H9 (cell line): ENCODE data around the gene DLK2. TPM values are rescaled to one million over a fixed set of nuclear protein-coding genes. Genes with fewer than 3 reads are reported as not detected.

Source experiments
- DNase-seq: peaks from one replicate; pipeline ENCODE4 v3.0.0-alpha.2; 2017
- H2AFZ ChIP-seq: one replicate; pipeline ENCODE4 v1.6.1; 2013; ENCODE audit warnings: mild to moderate bottlenecking, low read length, control low read depth, moderate library complexity
- H2AK5ac ChIP-seq: 2 replicates; pipeline ENCODE4 v1.6.1; 2013; ENCODE audit warnings: low read length, control low read depth, mixed read lengths; ENCODE audit not compliant: insufficient read length
- H2BK120ac ChIP-seq: one replicate; pipeline ENCODE4 v1.6.1; 2013; ENCODE audit warnings: low read depth, mild to moderate bottlenecking, low read length, control low read depth, inconsistent platforms; ENCODE audit not compliant: poor library complexity, severe bottlenecking
- H2BK12ac ChIP-seq: 2 replicates; pipeline ENCODE4 v1.6.1; 2013; ENCODE audit warnings: low read length, control low read depth, mixed read lengths, low read depth; ENCODE audit not compliant: insufficient read length
- H2BK15ac ChIP-seq: 2 replicates; pipeline ENCODE4 v1.6.1; 2013; ENCODE audit warnings: low read depth, low read length, control low read depth
- H2BK20ac ChIP-seq: one replicate; pipeline ENCODE4 v1.6.1; 2013; ENCODE audit warnings: low read depth, mild to moderate bottlenecking, low read length, control low read depth, inconsistent platforms; ENCODE audit not compliant: poor library complexity, severe bottlenecking
- H2BK5ac ChIP-seq: 2 replicates; pipeline ENCODE4 v1.6.1; 2013; ENCODE audit warnings: low read length, control low read depth, mixed read lengths; ENCODE audit not compliant: insufficient read length
- H3K14ac ChIP-seq: 2 replicates; pipeline ENCODE4 v1.6.1; 2013; ENCODE audit warnings: low read length, control low read depth; ENCODE audit not compliant: insufficient read depth
- H3K18ac ChIP-seq: 2 replicates; pipeline ENCODE4 v1.6.1; 2013; ENCODE audit warnings: low read depth, mild to moderate bottlenecking, mixed read lengths, low read length, control low read depth; ENCODE audit not compliant: insufficient read length
- H3K23ac ChIP-seq: 2 replicates; pipeline ENCODE4 v1.6.1; 2013; ENCODE audit warnings: low read length, control low read depth, mixed read lengths, low read depth; ENCODE audit not compliant: insufficient read length
- H3K23me2 ChIP-seq: 2 replicates; pipeline ENCODE4 v1.6.1; 2013; ENCODE audit warnings: low read depth, mild to moderate bottlenecking, mixed read lengths, low read length, control low read depth; ENCODE audit not compliant: insufficient read length, poor library complexity, severe bottlenecking
- H3K27ac ChIP-seq: 2 replicates; pipeline ENCODE4 v1.5.1; 2013; ENCODE audit warnings: low read length, control low read depth, mixed read lengths, low read depth; ENCODE audit not compliant: insufficient read length
- H3K27me3 ChIP-seq: 2 replicates; pipeline ENCODE4 v1.6.1; 2013; ENCODE audit warnings: low read length, control low read depth, inconsistent platforms; ENCODE audit not compliant: insufficient read depth
- H3K4ac ChIP-seq: 2 replicates; pipeline ENCODE4 v1.6.1; 2013; ENCODE audit warnings: low read depth, mild to moderate bottlenecking, control low read depth, inconsistent platforms, low read length, moderate library complexity
- H3K4me1 ChIP-seq: 2 replicates; pipeline ENCODE4 v1.6.1; 2013; ENCODE audit warnings: low read length, control low read depth, inconsistent platforms; ENCODE audit not compliant: insufficient read depth
- H3K4me2 ChIP-seq: 2 replicates; pipeline ENCODE4 v1.6.1; 2013; ENCODE audit warnings: low read length, control low read depth, mixed read lengths; ENCODE audit not compliant: insufficient read length, insufficient read depth
- H3K56ac ChIP-seq: 2 replicates; pipeline ENCODE4 v1.6.1; 2013; ENCODE audit warnings: low read depth, mild to moderate bottlenecking, mixed read lengths, low read length, control low read depth; ENCODE audit not compliant: insufficient read length
- H3K79me1 ChIP-seq: 2 replicates; pipeline ENCODE4 v1.6.1; 2013; ENCODE audit warnings: low read depth, mild to moderate bottlenecking, moderate library complexity, low read length, control low read depth, inconsistent platforms; ENCODE audit not compliant: insufficient read depth, poor library complexity, severe bottlenecking
- H3K79me2 ChIP-seq: 2 replicates; pipeline ENCODE4 v1.6.1; 2013; ENCODE audit warnings: low read length, control low read depth, inconsistent platforms; ENCODE audit not compliant: insufficient read depth
- H3K9ac ChIP-seq: 2 replicates; pipeline ENCODE4 v1.6.1; 2013; ENCODE audit warnings: low read length, control low read depth, mixed read lengths; ENCODE audit not compliant: insufficient read length; ENCODE audit errors: extremely low read depth
- H3K9me3 ChIP-seq: one replicate; pipeline ENCODE4 v1.6.1; 2013; ENCODE audit warnings: low read depth, low read length, inconsistent platforms; ENCODE audit not compliant: control insufficient read depth
- H3T11ph ChIP-seq: one replicate; pipeline ENCODE4 v1.6.1; 2013; ENCODE audit warnings: mild to moderate bottlenecking, low read length, control low read depth, inconsistent platforms
- H4K20me1 ChIP-seq: one replicate; pipeline ENCODE4 v1.6.1; 2013; ENCODE audit not compliant: control insufficient read depth, insufficient read length, insufficient read depth
- H4K5ac ChIP-seq: 2 replicates; pipeline ENCODE4 v1.6.1; 2013; ENCODE audit warnings: low read depth, mild to moderate bottlenecking, mixed read lengths, low read length, control low read depth; ENCODE audit not compliant: insufficient read length
- H4K8ac ChIP-seq: replicated peaks from 2 replicates; pipeline ENCODE4 v1.6.1; 2013; ENCODE audit warnings: low read length, control low read depth, mixed read lengths, low read depth; ENCODE audit not compliant: insufficient read length
- H4K91ac ChIP-seq: 2 replicates; pipeline ENCODE4 v1.6.1; 2013; ENCODE audit warnings: low read depth, mild to moderate bottlenecking, moderate library complexity, mixed read lengths, low read length, control low read depth; ENCODE audit not compliant: insufficient read length
- H3K27ac Mint-ChIP-seq, 3 experiments: 2 replicates in 2 of 3; 3 replicates in 1 of 3; pipeline ENCODE4 v1.8.0; 2020 to 2021; ENCODE audit warnings: mixed read lengths in 3 of 3, mild to moderate bottlenecking in 1 of 3, moderate library complexity in 1 of 3
- H3K27me3 Mint-ChIP-seq: 2 replicates; pipeline ENCODE4 v1.8.0; 2021; ENCODE audit warnings: low read depth, mild to moderate bottlenecking, moderate library complexity, mixed read lengths
- H3K36me3 Mint-ChIP-seq, 3 experiments: 2 replicates in 2 of 3; 3 replicates in 1 of 3; pipeline ENCODE4 v1.8.0; 2020 to 2021; ENCODE audit warnings: low read depth in 3 of 3, mixed read lengths in 3 of 3; ENCODE audit not compliant: insufficient read depth in 1 of 3
- H3K4me1 Mint-ChIP-seq, 2 experiments: 2 replicates each; pipeline ENCODE4 v1.8.0; 2020; ENCODE audit warnings: mixed read lengths in 2 of 2
- H3K4me3 Mint-ChIP-seq, 2 experiments: 2 replicates in 1 of 2; 3 replicates in 1 of 2; pipeline ENCODE4 v1.8.0; 2020 to 2021; ENCODE audit warnings: mild to moderate bottlenecking in 2 of 2, mixed read lengths in 2 of 2, moderate library complexity in 1 of 2
- H3K9me3 Mint-ChIP-seq, 2 experiments: 2 replicates in 1 of 2; 3 replicates in 1 of 2; pipeline ENCODE4 v1.8.0; 2020; ENCODE audit warnings: mild to moderate bottlenecking in 2 of 2, mixed read lengths in 2 of 2, moderate library complexity in 1 of 2
- CTCF ChIP-seq: fragments of 200-600 bp; sonication (generic); conservative IDR thresholded peaks from 3 replicates; pipeline ENCODE4 v1.8.0; 2021; ENCODE audit warnings: antibody characterized with exemption, mild to moderate bottlenecking
- WGBS: extraction: QIAGEN DNeasy Blood & Tissue Kit; methylation state at CpG from one replicate; pipeline ENCODE4 v1.1.7; 2013; ENCODE audit warnings: missing lambda C conversion rate, low lambda C conversion rate, mixed read lengths; ENCODE audit not compliant: insufficient read length; ENCODE audit errors: extremely low coverage; 5-methylcytosine and 5-hydroxymethylcytosine counted together
- total RNA-seq: library from RNA; stranded (reverse); gene quantifications from 2 replicates; pipeline ENCODE4 v1.2.1, GENCODE V29; 2021

DLK2 gene
- total RNA-seq, 1 experiment from 2014 or later, result 0.96 TPM

GRCh38 chr6:43490523-43490939 lies 35.2 kb upstream of the DLK2 start:
- H3K4ac ChIP-seq, result no peak overlapping the region
- H3K4me1 Mint-ChIP-seq, result peaks cover 24 to 27% of the 10 kb centered on the region in 2 experiments
- H3K27me3 Mint-ChIP-seq, result no peaks in the 10 kb centered on the region
- no peak for DNase-seq
- no peak overlapping the region for H3K9ac ChIP-seq
- H2AK5ac ChIP-seq, result no peak overlapping the region
- no peak overlapping the region for H3K4me3 Mint-ChIP-seq
- H3K27ac Mint-ChIP-seq, result peak overlapping the region in 1 of 3 experiments; percentile 83; a peak in 1 of 7 replicates
- peaks cover 0 to 4% (median 0%) of the 10 kb centered on the region in 3 experiments; a peak in 3 of 7 replicates for H3K36me3 Mint-ChIP-seq
- H2AFZ ChIP-seq, result no peak overlapping the region
- no peak overlapping the region for H4K8ac ChIP-seq
- no peak overlapping the region for H3K14ac ChIP-seq
- no peaks in the 10 kb centered on the region for H4K20me1 ChIP-seq
- no peak overlapping the region for H3K23ac ChIP-seq
- H3T11ph ChIP-seq, result no peak overlapping the region
- no peak overlapping the region for H2BK12ac ChIP-seq
- no peaks in the 10 kb centered on the region for H3K9me3 ChIP-seq
- peaks cover 2% of the 10 kb centered on the region; the same call in 1 of the 2 replicates for H3K79me2 ChIP-seq
- no peak overlapping the region for H3K27ac ChIP-seq
- H3K56ac ChIP-seq, result no peak overlapping the region
- no peak overlapping the region for H2BK5ac ChIP-seq
- peaks cover 16% of the 10 kb centered on the region for H3K79me1 ChIP-seq
- H2BK120ac ChIP-seq, result no peak overlapping the region
- H3K9me3 Mint-ChIP-seq, result no peaks in the 10 kb centered on the region
- H2BK15ac ChIP-seq, result no peak overlapping the region
- H4K5ac ChIP-seq, result no peak overlapping the region
- no CpG with 5 or more reads among the region's 6 CpGs for WGBS
- H3K18ac ChIP-seq, result no peak overlapping the region
- H3K4me2 ChIP-seq, result no peak overlapping the region
- H3K4me1 ChIP-seq, result peaks cover 6% of the 10 kb centered on the region; the same call in 1 of the 2 replicates
- H3K23me2 ChIP-seq, result no peaks in the 10 kb centered on the region
- no peak overlapping the region for H4K91ac ChIP-seq
- H2BK20ac ChIP-seq, result no peak overlapping the region
- H3K27me3 ChIP-seq, result no peaks in the 10 kb centered on the region
- no peak for TF ChIP-seq CTCF
